Gastrocnemius medialis (tissue), 4 donors: Measurements from ENCODE around the gene TRIM8. TPM values are rescaled to one million over a fixed set of nuclear protein-coding genes. Genes with fewer than 3 reads are reported as not detected.

ENCODE experiments used
- ATAC-seq, 2 donors: fragments of 150-250 bp; one replicate each; pipeline ENCODE4 v1.9.1; 2016
- DNase-seq, 2 donors: peaks; one replicate each; pipeline ENCODE4 v3.0.0-alpha.2; 2019
- H3K27ac ChIP-seq, 4 donors: fragments of 200-600 bp; sonication (generic); 1 replicate in 1 of 4; 2 replicates in 3 of 4; pipeline ENCODE4 v1.5.1; 2016 to 2018; ENCODE audit warnings: mild to moderate bottlenecking in 2 of 4, moderate library complexity in 1 of 4
- H3K27me3 ChIP-seq, 3 donors: fragments of 200-600 bp; sonication (generic) in 2 of 3; 1 replicate in 1 of 3; 2 replicates in 2 of 3; pipeline versions ENCODE4 v1.5.1 to v1.6.0; 2016 to 2019; ENCODE audit warnings: mild to moderate bottlenecking in 1 of 3, moderate library complexity in 1 of 3
- H3K36me3 ChIP-seq, 2 donors: fragments of 200-600 bp; sonication (generic) in 1 of 2; one replicate each; pipeline ENCODE4 v1.5.1; 2017 to 2018
- H3K4me1 ChIP-seq, 2 donors: fragments of 200-600 bp; sonication (generic) in 1 of 2; one replicate each; pipeline ENCODE4 v1.5.1; 2016 to 2017; ENCODE audit warnings: mild to moderate bottlenecking in 2 of 2
- H3K4me3 ChIP-seq, 4 donors: fragments of 200-600 bp; sonication (generic) in 3 of 4; 1 replicate in 1 of 4; 2 replicates in 3 of 4; pipeline ENCODE4 v1.5.1; 2016 to 2019; ENCODE audit warnings: mild to moderate bottlenecking in 2 of 4
- H3K9me3 ChIP-seq, 3 donors: fragments of 200-600 bp; sonication (generic) in 2 of 3; 1 replicate in 1 of 3; 2 replicates in 2 of 3; pipeline ENCODE4 v1.5.1; 2016 to 2019
- POLR2A ChIP-seq, 2 donors: fragments of 450-650 bp; IDR thresholded peaks; one replicate each; pipeline ENCODE4 v1.6.1; 2017; ENCODE audit warnings: antibody characterized with exemption in 2 of 2, mild to moderate bottlenecking in 2 of 2, moderate library complexity in 2 of 2
- in situ Hi-C, 4 donors: fragments of 200-750 bp; cut with MboI; loops; one replicate each; pipeline versions ENCODE4 v1.15.0 to v1.8.0; 2017; ENCODE audit warnings: low sequenced_read_pairs in 4 of 4
- intact Hi-C: fragments of 100-400 bp; cut with DNase I; formaldehyde crosslinking; loops from one replicate; pipeline ENCODE4 v1.15.1; 2023; ENCODE audit warnings: low total_unique reads
- total RNA-seq, 4 donors: library from RNA; depleted of rRNA; stranded (reverse); fragments of >200 nt; gene quantifications; one replicate each; pipeline versions ENCODE4 v1.1.0 to v1.2.3, GENCODE V29; 2016
- TF ChIP-seq, protein P1 (sequence below), 5 experiments: fragments of 450-650 bp in 3 of 5; fragments of 200-600 bp in 2 of 5; sonication (generic) in 2 of 5; IDR thresholded peaks in 4 of 5; conservative IDR thresholded peaks in 1 of 5; 1 replicate in 4 of 5; 2 replicates in 1 of 5; pipeline ENCODE4 v1.5.1; 2016 to 2019; ENCODE audit warnings: antibody characterized with exemption in 5 of 5, mild to moderate bottlenecking in 3 of 5, moderate library complexity in 3 of 5

The TRIM8 gene
- total RNA-seq, 4 donors from 2014 or later, result 113 to 222 (median 138) TPM

DNA sequence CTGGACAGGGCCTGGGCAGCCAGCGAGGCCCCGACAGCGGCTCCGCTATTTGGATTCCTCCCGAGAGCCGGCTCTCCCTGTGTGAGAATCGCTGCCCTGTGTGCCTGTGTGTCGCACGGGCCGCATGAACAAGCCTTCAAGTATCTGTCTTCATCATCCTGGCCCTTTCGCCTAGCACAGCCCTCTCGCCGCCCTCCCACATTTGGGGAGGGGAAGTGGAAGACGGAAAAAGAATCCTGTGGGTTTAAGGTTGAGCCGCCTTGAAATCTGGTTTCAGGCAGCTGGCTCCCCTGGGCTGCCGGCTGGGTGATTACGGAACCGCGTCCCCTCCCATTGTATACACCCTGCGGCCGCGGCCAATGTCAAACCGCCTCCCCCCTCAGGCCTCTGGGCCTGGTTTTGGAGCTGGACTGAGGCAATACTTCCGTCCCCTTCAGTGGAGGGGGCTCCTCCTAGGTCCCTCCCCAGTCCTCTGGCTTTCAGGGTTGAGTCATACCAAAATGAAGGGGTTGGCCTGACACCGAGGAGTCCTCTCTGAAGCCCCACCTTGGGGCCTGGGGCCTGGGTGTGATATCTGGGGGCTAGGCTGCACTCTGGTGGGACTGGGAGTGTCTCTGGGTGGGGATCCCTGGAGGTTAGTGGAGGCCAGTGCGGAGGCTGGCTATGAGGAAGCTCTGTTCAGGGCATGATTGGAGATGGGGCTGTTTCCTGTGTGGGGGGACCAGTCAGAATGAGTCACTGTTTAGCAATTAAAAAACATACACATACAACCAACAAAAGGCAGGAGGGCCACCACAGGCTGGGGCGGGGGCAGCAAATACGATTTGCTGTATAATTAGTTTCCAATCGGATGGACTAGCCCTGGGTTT is 1.7 kb downstream of the TRIM8 start:
- no peaks in the 10 kb centered on the region for H3K36me3 ChIP-seq
- peaks cover 51 to 53% of the 10 kb centered on the region in 2 donors for H3K4me1 ChIP-seq
- TF ChIP-seq, protein P1, sequence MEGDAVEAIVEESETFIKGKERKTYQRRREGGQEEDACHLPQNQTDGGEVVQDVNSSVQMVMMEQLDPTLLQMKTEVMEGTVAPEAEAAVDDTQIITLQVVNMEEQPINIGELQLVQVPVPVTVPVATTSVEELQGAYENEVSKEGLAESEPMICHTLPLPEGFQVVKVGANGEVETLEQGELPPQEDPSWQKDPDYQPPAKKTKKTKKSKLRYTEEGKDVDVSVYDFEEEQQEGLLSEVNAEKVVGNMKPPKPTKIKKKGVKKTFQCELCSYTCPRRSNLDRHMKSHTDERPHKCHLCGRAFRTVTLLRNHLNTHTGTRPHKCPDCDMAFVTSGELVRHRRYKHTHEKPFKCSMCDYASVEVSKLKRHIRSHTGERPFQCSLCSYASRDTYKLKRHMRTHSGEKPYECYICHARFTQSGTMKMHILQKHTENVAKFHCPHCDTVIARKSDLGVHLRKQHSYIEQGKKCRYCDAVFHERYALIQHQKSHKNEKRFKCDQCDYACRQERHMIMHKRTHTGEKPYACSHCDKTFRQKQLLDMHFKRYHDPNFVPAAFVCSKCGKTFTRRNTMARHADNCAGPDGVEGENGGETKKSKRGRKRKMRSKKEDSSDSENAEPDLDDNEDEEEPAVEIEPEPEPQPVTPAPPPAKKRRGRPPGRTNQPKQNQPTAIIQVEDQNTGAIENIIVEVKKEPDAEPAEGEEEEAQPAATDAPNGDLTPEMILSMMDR (IDR thresholded peaks at IDR 0.05 in 4 of 5, conservative IDR thresholded peaks at IDR 0.05 in 1 of 5), result no peak
- peak; percentile 72 to 82 for TF ChIP-seq POLR2A (IDR thresholded peaks at IDR 0.05)
- in situ Hi-C loops (no loop called here), intact Hi-C loops (loop anchor here (1.0 to 2.0 kb wide), 4 partner anchors 23 to 252 kb away; partner anchors contain the start of gene ACTR1A)
- no peaks in the 10 kb centered on the region for H3K27me3 ChIP-seq
- peak overlapping the region; percentile 99 to 100 (median 100) for H3K27ac ChIP-seq
- no peaks in the 10 kb centered on the region for H3K9me3 ChIP-seq
- ATAC-seq (peak; percentile 19 to 22), DNase-seq (peak; percentile 85 to 90)
- H3K4me3 ChIP-seq, result peak overlapping the region; percentile 62 to 90 (median 80)

DNA sequence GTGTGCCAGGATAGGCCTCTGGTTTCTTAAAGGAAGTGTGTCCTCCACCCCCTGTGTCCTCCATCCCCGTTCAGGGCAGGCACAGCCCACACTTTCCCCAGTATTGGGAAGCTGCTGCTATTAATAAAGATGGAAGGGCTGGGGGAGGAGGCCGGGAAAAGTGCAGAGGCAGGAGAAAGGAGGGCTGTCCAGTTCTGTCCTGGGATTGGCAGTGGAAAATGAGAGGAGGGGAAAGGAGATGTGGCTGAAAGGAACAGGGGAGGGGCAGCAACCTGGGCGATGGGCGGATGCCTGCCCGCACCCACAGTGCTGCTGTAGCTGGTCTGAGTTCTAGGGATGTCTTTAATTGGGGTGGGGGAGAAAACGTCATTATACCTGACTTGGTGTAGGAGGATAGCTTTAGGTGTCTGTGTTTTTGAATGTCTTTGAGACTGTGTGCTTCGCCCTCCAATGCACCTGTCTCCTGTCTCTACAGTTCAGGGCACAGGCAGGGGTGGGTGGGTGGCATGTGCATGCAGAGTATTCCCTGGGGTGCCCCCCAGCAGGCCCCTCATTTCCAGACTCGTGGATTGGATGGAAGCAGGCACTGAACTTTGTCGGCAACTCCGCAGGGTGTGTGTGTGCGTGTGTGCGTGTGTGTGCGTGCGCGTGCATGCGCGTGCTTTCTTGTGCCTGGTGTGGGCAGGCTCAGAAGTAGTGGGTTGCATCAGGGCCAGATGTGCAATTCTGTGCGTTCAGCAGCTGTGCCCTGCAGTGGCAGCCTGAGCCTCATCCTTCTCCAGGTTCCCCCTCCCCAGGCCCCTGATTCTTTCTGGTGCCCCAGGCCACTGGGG is 2.5 kb downstream of the TRIM8 start:
- H3K36me3 ChIP-seq, result no peaks in the 10 kb centered on the region
- H3K4me3 ChIP-seq, result peak overlapping the region; percentile 62 to 90 (median 80)
- peak in 1 of 2 donors; percentile 35 for DNase-seq
- in situ Hi-C loops (no loop called here), intact Hi-C loops (loop anchor here (1.0 to 2.0 kb wide), 4 partner anchors 22 to 253 kb away; partner anchors contain the start of gene ACTR1A)
- TF ChIP-seq POLR2A (IDR thresholded peaks at IDR 0.05), result no peak
- TF ChIP-seq, protein P1 (IDR thresholded peaks at IDR 0.05 in 4 of 5, conservative IDR thresholded peaks at IDR 0.05 in 1 of 5), result no peak
- H3K4me1 ChIP-seq, result peaks cover 53 to 58% of the 10 kb centered on the region in 2 donors
- ATAC-seq, result no peak
- no peaks in the 10 kb centered on the region for H3K27me3 ChIP-seq
- no peaks in the 10 kb centered on the region for H3K9me3 ChIP-seq
- peak overlapping the region; percentile 99 to 100 (median 100) for H3K27ac ChIP-seq

GRCh38 chr10:102647443-102648268 is 3.4 kb downstream of the TRIM8 start:
- in situ Hi-C loops, result no loop called here

More at GRCh38 chr10:102647443-102648268, 3.4 kb downstream of the TRIM8 start:
- Histone ChIP-seq H3K9me3 (no peaks in the 10 kb centered on the region), H3K27me3 (no peaks in the 10 kb centered on the region), H3K4me1 (peaks cover 53 to 60% of the 10 kb centered on the region in 2 donors), H3K4me3 (peak overlapping the region; percentile 62 to 90 (median 80)), H3K36me3 (no peaks in the 10 kb centered on the region), H3K27ac (peak overlapping the region; percentile 99 to 100 (median 100))
- intact Hi-C loops, result loop anchor here (2.0 kb wide), 1 partner anchor 65 kb away; no protein-coding TSS in a partner anchor
- no peak for ATAC-seq
- no peak for TF ChIP-seq POLR2A (IDR thresholded peaks at IDR 0.05)
- TF ChIP-seq, protein P1 (IDR thresholded peaks at IDR 0.05 in 4 of 5, conservative IDR thresholded peaks at IDR 0.05 in 1 of 5), result no peak
- DNase-seq, result no peak
